ENCODE results near the gene CLSTN2. TPM values are rescaled to one million over a fixed set of nuclear protein-coding genes. Genes with fewer than 3 reads are reported as not detected.

The CLSTN2 gene
- total and polyA plus RNA-seq, 2 of the 13 experiments (the other 11 are each of a cell fraction or from before 2014, with no cell fraction given) = not detected

DNA sequence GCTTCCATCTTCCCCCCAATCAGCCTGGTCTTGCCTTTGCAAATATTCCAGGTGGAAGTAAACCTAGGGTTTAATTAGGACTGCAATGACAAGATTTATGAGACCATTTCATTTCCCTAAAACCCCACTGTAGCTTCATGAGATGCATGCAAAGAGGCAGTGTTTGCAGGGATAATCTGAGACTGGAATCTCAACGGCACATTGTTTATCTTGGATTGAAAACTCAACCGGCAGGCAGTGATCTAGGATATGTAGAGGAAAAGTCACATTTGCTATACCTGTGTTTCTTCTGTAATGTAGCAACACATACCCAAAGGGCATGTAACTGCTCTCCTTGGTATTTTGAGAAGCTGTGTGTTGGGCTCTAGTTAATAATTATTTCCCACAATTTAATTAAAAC, 18.7 kb upstream of the CLSTN2 start:
- TF ChIP-seq, protein P1, sequence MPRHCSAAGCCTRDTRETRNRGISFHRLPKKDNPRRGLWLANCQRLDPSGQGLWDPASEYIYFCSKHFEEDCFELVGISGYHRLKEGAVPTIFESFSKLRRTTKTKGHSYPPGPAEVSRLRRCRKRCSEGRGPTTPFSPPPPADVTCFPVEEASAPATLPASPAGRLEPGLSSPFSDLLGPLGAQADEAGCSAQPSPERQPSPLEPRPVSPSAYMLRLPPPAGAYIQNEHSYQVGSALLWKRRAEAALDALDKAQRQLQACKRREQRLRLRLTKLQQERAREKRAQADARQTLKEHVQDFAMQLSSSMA (CRISPR knock-in tag; IDR thresholded peaks at IDR 0.05) = no peak
- TF ChIP-seq ZNF317 (CRISPR knock-in tag; IDR thresholded peaks at IDR 0.05) (no peak), ZNF773 (CRISPR knock-in tag; IDR thresholded peaks at IDR 0.05; ENCODE audit: borderline replicate concordance) (no peak), XRCC5 (optimal IDR thresholded peaks at IDR 0.05; ENCODE audit: low read length) (no peak), CCDC6 (CRISPR knock-in tag; IDR thresholded peaks at IDR 0.05) (no peak), HMG20A (CRISPR knock-in tag; IDR thresholded peaks at IDR 0.05; ENCODE audit: borderline replicate concordance) (no peak), ZNF792 (CRISPR knock-in tag; IDR thresholded peaks at IDR 0.05) (no peak), ZMAT5 (CRISPR knock-in tag; IDR thresholded peaks at IDR 0.05; ENCODE audit: borderline replicate concordance, low read depth) (no peak)
- TF ChIP-seq, protein P2, sequence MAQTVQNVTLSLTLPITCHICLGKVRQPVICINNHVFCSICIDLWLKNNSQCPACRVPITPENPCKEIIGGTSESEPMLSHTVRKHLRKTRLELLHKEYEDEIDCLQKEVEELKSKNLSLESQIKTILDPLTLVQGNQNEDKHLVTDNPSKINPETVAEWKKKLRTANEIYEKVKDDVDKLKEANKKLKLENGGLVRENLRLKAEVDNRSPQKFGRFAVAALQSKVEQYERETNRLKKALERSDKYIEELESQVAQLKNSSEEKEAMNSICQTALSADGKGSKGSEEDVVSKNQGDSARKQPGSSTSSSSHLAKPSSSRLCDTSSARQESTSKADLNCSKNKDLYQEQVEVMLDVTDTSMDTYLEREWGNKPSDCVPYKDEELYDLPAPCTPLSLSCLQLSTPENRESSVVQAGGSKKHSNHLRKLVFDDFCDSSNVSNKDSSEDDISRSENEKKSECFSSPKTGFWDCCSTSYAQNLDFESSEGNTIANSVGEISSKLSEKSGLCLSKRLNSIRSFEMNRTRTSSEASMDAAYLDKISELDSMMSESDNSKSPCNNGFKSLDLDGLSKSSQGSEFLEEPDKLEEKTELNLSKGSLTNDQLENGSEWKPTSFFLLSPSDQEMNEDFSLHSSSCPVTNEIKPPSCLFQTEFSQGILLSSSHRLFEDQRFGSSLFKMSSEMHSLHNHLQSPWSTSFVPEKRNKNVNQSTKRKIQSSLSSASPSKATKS (CRISPR knock-in tag; IDR thresholded peaks at IDR 0.05) = no peak
- TF ChIP-seq, protein P3, sequence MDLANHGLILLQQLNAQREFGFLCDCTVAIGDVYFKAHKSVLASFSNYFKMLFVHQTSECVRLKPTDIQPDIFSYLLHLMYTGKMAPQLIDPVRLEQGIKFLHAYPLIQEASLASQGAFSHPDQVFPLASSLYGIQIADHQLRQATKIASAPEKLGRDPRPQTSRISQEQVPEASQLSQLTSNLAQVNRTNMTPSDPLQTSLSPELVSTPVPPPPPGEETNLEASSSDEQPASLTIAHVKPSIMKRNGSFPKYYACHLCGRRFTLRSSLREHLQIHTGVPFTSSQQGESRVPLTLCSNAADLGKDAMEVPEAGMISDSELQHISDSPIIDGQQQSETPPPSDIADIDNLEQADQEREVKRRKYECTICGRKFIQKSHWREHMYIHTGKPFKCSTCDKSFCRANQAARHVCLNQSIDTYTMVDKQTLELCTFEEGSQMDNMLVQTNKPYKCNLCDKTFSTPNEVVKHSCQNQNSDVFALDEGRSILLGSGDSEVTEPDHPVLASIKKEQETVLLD (CRISPR knock-in tag; IDR thresholded peaks at IDR 0.05; ENCODE audit: low read depth) = no peak
- FAIRE-seq = no peak
- no peak overlapping the region for H3K9ac ChIP-seq (ENCODE audit: insufficient read depth, low read depth, low read length)
- no peak overlapping the region for H3K4me3 ChIP-seq (replicated peaks in 1 of 3; ENCODE audit: insufficient read depth in 1 of 3, low read depth in 2 of 3, low read length in 3 of 3)
- intact Hi-C loops (cut with micrococcal nuclease; ENCODE audit: unreplicated experiment) = no loop called here
- H3K4me2 ChIP-seq (ENCODE audit: low read depth, low read length) = no peak overlapping the region
- H3K27ac ChIP-seq (ENCODE audit: extremely low read length, insufficient read depth, low read length) = no peak overlapping the region
- H4K20me1 ChIP-seq (ENCODE audit: insufficient read depth, low read length) = no peaks in the 10 kb centered on the region
- H3K79me2 ChIP-seq (ENCODE audit: insufficient read depth, low read length) = no peaks in the 10 kb centered on the region
- no peaks in the 10 kb centered on the region for H3K4me1 ChIP-seq (ENCODE audit: insufficient read depth, low read length)
- 11% methylated on average over 2 of the region's 2 CpGs for WGBS (ENCODE audit: low lambda C conversion rate)
- POLR2A ChIA-PET = no interaction called here
- H3K36me3 ChIP-seq (replicated peaks in 1 of 2; ENCODE audit: control insufficient read depth in 1 of 2, insufficient read depth in 2 of 2, low read length in 2 of 2) = no peaks in the 10 kb centered on the region
- no peak for DNase-seq (ENCODE audit: low spot score)
- H2AFZ ChIP-seq (ENCODE audit: low read length) = no peak overlapping the region
- in situ Hi-C loops (cut with HindIII; ENCODE audit: extremely low pct_ligation_motif_present, low pct_unique_long_range_greater_than_20kb) = no loop called here
- H3K27me3 ChIP-seq (ENCODE audit: control insufficient read depth in 1 of 2, insufficient read depth in 2 of 2, low read length in 2 of 2) = no peaks in the 10 kb centered on the region; a peak in 1 of 5 replicates
- H3K9me3 ChIP-seq (ENCODE audit: low read length) = no peaks in the 10 kb centered on the region
- no peak for ATAC-seq
- CTCF ChIA-PET (ENCODE audit: low intra/inter-chr PET ratio, low total read pairs) = no interaction called here
- no TSS peak for BruUV-seq (replicated peaks)
